Measurements from ENCODE around the gene GPR107. TPM values are rescaled to one million over a fixed set of nuclear protein-coding genes. Genes with fewer than 3 reads are reported as not detected.
A peak's percentile ranks its signal among the peaks of the same experiment; 100 is the strongest.

The GPR107 gene
- total and polyA plus RNA-seq, 2 of the 8 experiments (the other 6 are each of a cell fraction or from before 2014, with no cell fraction given), result 19.3 to 30.7 TPM

DNA sequence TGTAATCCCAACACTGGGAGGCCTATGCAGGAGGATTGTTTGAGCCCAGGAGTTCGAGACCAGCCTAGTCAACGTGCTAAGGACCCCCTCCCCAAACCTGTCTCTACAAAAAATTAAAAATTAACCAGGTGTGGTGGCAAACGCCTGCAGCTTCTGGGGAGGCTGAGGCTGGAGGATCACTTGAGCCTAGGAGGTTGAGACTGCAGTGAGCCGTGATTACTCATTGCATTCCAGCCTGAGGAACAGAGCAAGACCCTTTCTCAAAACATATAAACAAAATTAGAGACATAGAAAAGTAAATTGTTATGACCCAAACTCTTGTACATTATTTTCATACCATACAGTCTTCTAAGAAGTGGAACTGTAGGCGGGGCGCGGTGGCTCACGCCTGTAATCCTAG is 1.1 kb downstream of the GPR107 start:
- ChIA-PET CTCF (ENCODE audit: partially characterized antibody) (interaction anchor here (0.6 kb wide), 1 partner anchor 136 kb away, joined by 3 read pairs; no protein-coding TSS in a partner anchor), POLR2A (ENCODE audit: partially characterized antibody) (interaction anchor here (1.3 to 2.1 kb wide), 2 partner anchors 10 to 251 kb away, joined by 3 to 8 read pairs; no protein-coding TSS in a partner anchor)
- no peak overlapping the region for H3K27ac ChIP-seq (ENCODE audit: low read depth, low read length)
- 88% methylated on average over 8 of the region's 8 CpGs; no CpG with 5 or more reads in 1 of the 2 experiments for WGBS, 2 experiments (ENCODE audit: extremely low coverage in 1 of 2, insufficient coverage in 1 of 2, insufficient read length in 1 of 2, insufficient replicate concordance in 2 of 2, low coverage in 1 of 2, low lambda C conversion rate in 2 of 2, missing lambda C conversion rate in 1 of 2)
- peaks cover 4% of the 10 kb centered on the region; the same call in 1 of the 2 replicates for H3K79me1 ChIP-seq (ENCODE audit: low read depth, low read length)
- H3K4me3 ChIP-seq (ENCODE audit: extremely low read depth in 1 of 4, insufficient read depth in 2 of 4, low read depth in 3 of 4, low read length in 4 of 4), result peak overlapping the region; percentile 79 to 94 (median 88); a peak in 7 of 8 replicates
- H3K23me2 ChIP-seq (ENCODE audit: low read depth, low read length), result 0 out of 2 replicates have a peak, but pooled peaks cover 2% of the 10 kb centered on the region
- no peak overlapping the region for H2BK15ac ChIP-seq (ENCODE audit: low read length)
- peak overlapping the region; percentile 72 to 89 for H3K4me2 ChIP-seq (ENCODE audit: insufficient read depth in 1 of 2, low read depth in 2 of 2, low read length in 2 of 2)
- no peak overlapping the region for H4K8ac ChIP-seq (ENCODE audit: extremely low read depth, insufficient read depth, low read length)
- H3K18ac ChIP-seq (ENCODE audit: extremely low read depth, low read length), result no peak overlapping the region
- DNase-seq (ENCODE audit: low read depth in 1 of 2, low spot score in 2 of 2) (no peak), FAIRE-seq (no peak)
- H2AFZ ChIP-seq (ENCODE audit: low read length), result no peak overlapping the region
- H2BK20ac ChIP-seq (ENCODE audit: low read length), result no peak overlapping the region
- H3K36me3 ChIP-seq (ENCODE audit: control insufficient read depth in 2 of 4, insufficient read depth in 4 of 4, low read length in 3 of 4), result no peaks in the 10 kb centered on the region
- no peak overlapping the region for H2BK12ac ChIP-seq (ENCODE audit: low read depth, low read length)
- no peak overlapping the region for H3K23ac ChIP-seq (ENCODE audit: insufficient read length)
- no peak overlapping the region for H3K56ac ChIP-seq (replicated peaks; ENCODE audit: insufficient read length, low read depth, low read length)
- no peak overlapping the region for H3K14ac ChIP-seq (ENCODE audit: insufficient read length)
- no peaks in the 10 kb centered on the region for H3K27me3 ChIP-seq (replicated peaks in 1 of 4; ENCODE audit: control insufficient read depth in 3 of 4, extremely low read depth in 1 of 4, insufficient read depth in 3 of 4, low read length in 3 of 4)
- no peak overlapping the region for H2AK5ac ChIP-seq (ENCODE audit: low read depth, low read length)
- peaks cover 0 to 8% of the 10 kb centered on the region in 2 experiments; a peak in 2 of 4 replicates for H3K79me2 ChIP-seq (ENCODE audit: control insufficient read depth in 1 of 2, insufficient read depth in 2 of 2, low read length in 2 of 2)
- H3K9me3 ChIP-seq (ENCODE audit: insufficient read depth in 2 of 2, low read depth in 1 of 2, low read length in 1 of 2), result no peaks in the 10 kb centered on the region
- H2BK5ac ChIP-seq (ENCODE audit: low read depth, low read length), result no peak overlapping the region
- no peak overlapping the region for H4K91ac ChIP-seq (replicated peaks; ENCODE audit: insufficient read length, low read length)
- no peak overlapping the region for H2BK120ac ChIP-seq (replicated peaks; ENCODE audit: low read depth, low read length)
- no peak overlapping the region for H3K4ac ChIP-seq (replicated peaks; ENCODE audit: insufficient read length, low read depth, low read length)
- H3K4me1 ChIP-seq (replicated peaks in 1 of 4; ENCODE audit: control insufficient read depth in 3 of 4, insufficient read depth in 4 of 4, low read length in 3 of 4), result peaks cover 0 to 3% (median 2%) of the 10 kb centered on the region in 4 experiments; a peak in 2 of 7 replicates
- no peak overlapping the region for H4K5ac ChIP-seq (ENCODE audit: insufficient read length, low read depth, low read length)
- H4K20me1 ChIP-seq (replicated peaks in 1 of 2; ENCODE audit: control insufficient read depth in 1 of 2, insufficient read depth in 2 of 2, low read length in 2 of 2), result peaks cover 0 to 7% of the 10 kb centered on the region in 2 experiments
- H3K9ac ChIP-seq (replicated peaks in 1 of 4; ENCODE audit: extremely low read depth in 1 of 4, low read depth in 3 of 4, low read length in 3 of 4), result no peak overlapping the region; a peak in 2 of 7 replicates
- TF ChIP-seq EZH2 (IDR thresholded peaks at IDR 0.05; ENCODE audit: low read depth, low read length, severe bottlenecking) (no peak), CEBPB (IDR thresholded peaks at IDR 0.05; ENCODE audit: low read depth, low read length) (no peak), CREB1 (IDR thresholded peaks at IDR 0.05) (no peak), CHD1 (IDR thresholded peaks at IDR 0.05; ENCODE audit: low read depth, low read length) (no peak), CTBP2 (IDR thresholded peaks at IDR 0.05; ENCODE audit: borderline replicate concordance, insufficient read depth, insufficient read length, low read length) (no peak), GABPA (IDR thresholded peaks at IDR 0.05; ENCODE audit: borderline replicate concordance, insufficient read depth, low read length) (no peak), EGR1 (IDR thresholded peaks at IDR 0.05; ENCODE audit: borderline replicate concordance, low read depth, low read length) (no peak), POLR2A (IDR thresholded peaks at IDR 0.05; ENCODE audit: control extremely low read depth in 1 of 2, low read depth in 2 of 2, low read length in 2 of 2) (no peak), RAD21 (IDR thresholded peaks at IDR 0.05 in 1 of 2, conservative IDR thresholded peaks at IDR 0.05 in 1 of 2; ENCODE audit: low read depth in 2 of 2, low read length in 2 of 2) (no peak), POU5F1 (IDR thresholded peaks at IDR 0.05; ENCODE audit: low read depth, low read length) (no peak), PHF8 (conservative IDR thresholded peaks at IDR 0.05; ENCODE audit: low read depth, low read length) (no peak)
- TF ChIP-seq, protein P1, sequence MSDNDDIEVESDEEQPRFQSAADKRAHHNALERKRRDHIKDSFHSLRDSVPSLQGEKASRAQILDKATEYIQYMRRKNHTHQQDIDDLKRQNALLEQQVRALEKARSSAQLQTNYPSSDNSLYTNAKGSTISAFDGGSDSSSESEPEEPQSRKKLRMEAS (IDR thresholded peaks at IDR 0.05), result no peak
- TF ChIP-seq, protein P2, sequence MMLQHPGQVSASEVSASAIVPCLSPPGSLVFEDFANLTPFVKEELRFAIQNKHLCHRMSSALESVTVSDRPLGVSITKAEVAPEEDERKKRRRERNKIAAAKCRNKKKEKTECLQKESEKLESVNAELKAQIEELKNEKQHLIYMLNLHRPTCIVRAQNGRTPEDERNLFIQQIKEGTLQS (IDR thresholded peaks at IDR 0.05; ENCODE audit: insufficient read depth, low read depth, low read length), result no peak
